H1 (cell line): ENCODE data around the gene CHD1L. TPM values are rescaled to one million over a fixed set of nuclear protein-coding genes. Genes with fewer than 3 reads are reported as not detected.

ENCODE experiments used
- CHD7 ChIP-seq: fragments of 300-600 bp; sonication (generic); IDR thresholded peaks from 2 replicates; pipeline ENCODE4 v1.7.1; 2012; ENCODE audit warnings: low read length, moderate library complexity, mild to moderate bottlenecking, inconsistent platforms; ENCODE audit not compliant: insufficient replicate concordance
- E2F6 ChIP-seq: IDR thresholded peaks from 2 replicates; pipeline ENCODE4 v1.6.1; 2012; ENCODE audit warnings: inconsistent platforms
- EGR1 ChIP-seq: IDR thresholded peaks from 2 replicates; pipeline ENCODE4 v1.6.1; 2011; ENCODE audit warnings: low read depth, low read length, borderline replicate concordance
- EZH2 ChIP-seq: fragments of 200-600 bp; sonication (generic); IDR thresholded peaks from 2 replicates; pipeline ENCODE4 v1.7.1; 2012; ENCODE audit warnings: low read depth, mild to moderate bottlenecking, moderate library complexity, low read length, inconsistent platforms; ENCODE audit not compliant: severe bottlenecking
- HDAC6 ChIP-seq: IDR thresholded peaks from one replicate; pipeline ENCODE4 v1.7.1; 2012; ENCODE audit warnings: low read depth, mild to moderate bottlenecking, inconsistent platforms, low read length, moderate library complexity
- KDM4A ChIP-seq: IDR thresholded peaks from one replicate; pipeline ENCODE4 v1.7.1; 2012; ENCODE audit warnings: low read depth, mild to moderate bottlenecking, moderate library complexity, low read length, inconsistent platforms; ENCODE audit not compliant: severe bottlenecking
- NANOG ChIP-seq: IDR thresholded peaks from 2 replicates; pipeline ENCODE4 v1.6.1; 2011; ENCODE audit warnings: low read length, low read depth, mild to moderate bottlenecking, inconsistent platforms; ENCODE audit not compliant: insufficient read depth, poor library complexity, severe bottlenecking
- NRF1 ChIP-seq: IDR thresholded peaks from 2 replicates; pipeline ENCODE4 v1.6.1; 2011; ENCODE audit warnings: mild to moderate bottlenecking, low read depth, low read length, improper control_type of control experiment
- POLR2A ChIP-seq, 2 experiments: IDR thresholded peaks; 1 replicate in 1 of 2; 2 replicates in 1 of 2; pipeline ENCODE4 v1.6.1; 2011; ENCODE audit warnings: low read depth in 2 of 2, low read length in 2 of 2, mild to moderate bottlenecking in 2 of 2; ENCODE audit errors: control extremely low read depth in 1 of 2
- RBBP5 ChIP-seq: IDR thresholded peaks from 2 replicates; pipeline ENCODE4 v1.7.1; 2012; ENCODE audit warnings: low read depth, mild to moderate bottlenecking, inconsistent platforms, low read length, moderate library complexity, borderline replicate concordance
- RXRA ChIP-seq: IDR thresholded peaks from 2 replicates; pipeline ENCODE4 v1.6.1; 2011; ENCODE audit warnings: low read depth, mild to moderate bottlenecking, low read length, moderate library complexity; ENCODE audit not compliant: insufficient read depth
- polyA plus RNA-seq, 7 experiments: library from polyadenylated mRNA; depleted of rRNA in 3 of 7; stranded (reverse) in 5 of 7; unstranded in 2 of 7; fragments of >200 nt in 5 of 7; fragments of 200-250 nt in 2 of 7; gene quantifications; 1 replicate in 5 of 7; 2 replicates in 1 of 7; 4 replicates in 1 of 7; pipeline versions ENCODE4 v1.2.1 to v1.2.3, GENCODE V29; 2011 to 2013; ENCODE audit warnings: missing spikeins in 2 of 7, mixed read lengths in 2 of 7
- total RNA-seq: library from RNA; stranded (reverse); fragmentation: NEBNext Ultra II Directional; extraction: Animal tissue kit (Norgen Biotek cat#: 25700); gene quantifications from 2 replicates; pipeline ENCODE4 v1.2.1, GENCODE V29; 2021

Gene CHD1L
- total and polyA plus RNA-seq, 2 of the 8 experiments (the other 6 are each of a cell fraction or from before 2014, with no cell fraction given), result 20.2 to 51.2 TPM

GRCh38 chr1:147201786-147202185, 40.7 kb upstream of the CHD1L start (continued):
- no peak for TF ChIP-seq CHD7
- no peak for TF ChIP-seq HDAC6
- no peak for TF ChIP-seq EZH2
- TF ChIP-seq NRF1, result no peak
- no peak for TF ChIP-seq RBBP5
- TF ChIP-seq NANOG, result no peak
- no peak for TF ChIP-seq KDM4A
- TF ChIP-seq E2F6, result no peak
- TF ChIP-seq POLR2A (IDR thresholded peaks at IDR 0.05; ENCODE audit: control extremely low read depth in 1 of 2, low read depth in 2 of 2, low read length in 2 of 2), result no peak
- no peak for TF ChIP-seq EGR1
- TF ChIP-seq RXRA, result no peak
